Calu3 (cell line): ENCODE data around the gene C1orf56. TPM values are rescaled to one million over a fixed set of nuclear protein-coding genes. Genes with fewer than 3 reads are reported as not detected.

ENCODE experiments used
- Bru-seq: library from RNA; stranded (reverse); fragments of 400-500 nt; gene quantifications from one replicate; lab custom pipeline; 2021; lab: Mats Ljungman, UMichigan
- BruChase-seq, 2 experiments: library from RNA; stranded (reverse); fragments of 400-500 nt; gene quantifications; one replicate each; lab custom pipeline; 2021; lab: Mats Ljungman, UMichigan
- BruUV-seq: library from RNA; stranded (reverse); fragments of 400-500 nt; replicated peaks from 2 replicates; lab custom pipeline; 2021; lab: Mats Ljungman, UMichigan
- CTCF ChIA-PET: fragments of 300-600 bp; sonication (Branson Sonifier 250); formaldehyde crosslinking; loops from one replicate; lab custom pipeline; 2022; ENCODE audit warnings: antibody characterized with exemption; lab: Charles Lee
- DNase-seq: peaks from one replicate; pipeline ENCODE4 v3.0.0; 2022
- H3K27ac Mint-ChIP-seq: one replicate; pipeline ENCODE4 v1.8.0; 2022; ENCODE audit warnings: mixed read lengths; ENCODE audit not compliant: unreplicated experiment
- H3K27me3 Mint-ChIP-seq: one replicate; pipeline ENCODE4 v1.8.0; 2022; ENCODE audit warnings: mixed read lengths; ENCODE audit not compliant: unreplicated experiment
- H3K36me3 Mint-ChIP-seq: one replicate; pipeline ENCODE4 v1.8.0; 2022; ENCODE audit warnings: mild to moderate bottlenecking, moderate library complexity, mixed read lengths; ENCODE audit not compliant: insufficient read depth, unreplicated experiment
- H3K4me1 Mint-ChIP-seq: one replicate; pipeline ENCODE4 v1.8.0; 2022; ENCODE audit warnings: mild to moderate bottlenecking, low read depth, mixed read lengths; ENCODE audit not compliant: unreplicated experiment
- H3K4me3 Mint-ChIP-seq: one replicate; pipeline ENCODE4 v1.8.0; 2022; ENCODE audit warnings: mild to moderate bottlenecking, low read depth, moderate library complexity, mixed read lengths; ENCODE audit not compliant: unreplicated experiment
- H3K9me3 Mint-ChIP-seq: one replicate; pipeline ENCODE4 v1.8.0; 2022; ENCODE audit warnings: low read depth, mixed read lengths; ENCODE audit not compliant: unreplicated experiment
- intact Hi-C: fragments of 100-400 bp; cut with micrococcal nuclease; formaldehyde crosslinking; loops from one replicate; pipeline ENCODE4 v1.10.0; 2022; ENCODE audit not compliant: unreplicated experiment
- long read RNA-seq: library from polyadenylated mRNA; stranded (forward); transcript quantifications from one replicate; pipeline ENCODE4 v2.0.0, GENCODE V29; 2022
- total RNA-seq: library from RNA; stranded (reverse); gene quantifications from 2 replicates; pipeline ENCODE4 v1.2.3, GENCODE V29; 2022
- TF ChIP-seq, protein P1 (sequence below): fragments of 200-600 bp; IDR thresholded peaks from one replicate; pipeline ENCODE4 v1.8.0; 2022; ENCODE audit warnings: antibody characterized with exemption; ENCODE audit not compliant: unreplicated experiment

C1orf56 gene, protein sequence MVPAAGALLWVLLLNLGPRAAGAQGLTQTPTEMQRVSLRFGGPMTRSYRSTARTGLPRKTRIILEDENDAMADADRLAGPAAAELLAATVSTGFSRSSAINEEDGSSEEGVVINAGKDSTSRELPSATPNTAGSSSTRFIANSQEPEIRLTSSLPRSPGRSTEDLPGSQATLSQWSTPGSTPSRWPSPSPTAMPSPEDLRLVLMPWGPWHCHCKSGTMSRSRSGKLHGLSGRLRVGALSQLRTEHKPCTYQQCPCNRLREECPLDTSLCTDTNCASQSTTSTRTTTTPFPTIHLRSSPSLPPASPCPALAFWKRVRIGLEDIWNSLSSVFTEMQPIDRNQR
- total RNA-seq (8.5 and 9.5 TPM in 2 replicates), Bru-seq, nascent RNA (percentile 56 among the genes with signal in this experiment), BruChase-seq, experiment 1, labeled RNA remaining after a 6-hour chase (percentile 69 among the genes with signal in this experiment), BruChase-seq, experiment 2, labeled RNA remaining after a 2-hour chase (percentile 64 among the genes with signal in this experiment)
- long read RNA-seq, transcript C1orf56-201 (2 exons, 2,096 nt): major isoform, 20 of 26 reads
- long read RNA-seq, partial matches to known transcripts: 0 of 26 reads
- long read RNA-seq, other reads (novel, unspliced or antisense): 5 of 26 reads

DNA sequence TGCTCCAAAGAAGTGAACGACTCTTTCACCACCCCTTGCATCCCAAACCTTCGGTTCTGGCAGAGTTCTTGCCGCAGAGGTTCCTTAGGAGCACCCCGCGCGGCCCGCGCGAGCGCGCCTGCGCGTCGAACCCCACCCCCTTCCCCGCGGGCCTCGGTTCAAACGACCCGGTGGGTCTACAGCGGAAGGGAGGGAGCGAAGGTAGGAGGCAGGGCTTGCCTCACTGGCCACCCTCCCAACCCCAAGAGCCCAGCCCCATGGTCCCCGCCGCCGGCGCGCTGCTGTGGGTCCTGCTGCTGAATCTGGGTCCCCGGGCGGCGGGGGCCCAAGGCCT, at the start of gene C1orf56:
Gene C1orf56, plus strand, starts transcription at position 161 of the 334 bp plus-strand sequence. Its CDS starts 97 bp downstream, at position 258.
- Mint-ChIP-seq H3K4me3 (peak within 1 kb of the TSS; percentile 85), H3K9me3 (no peaks in the 10 kb centered on the region), H3K27ac (peak within 1 kb of the TSS; percentile 57), H3K27me3 (no peaks in the 10 kb centered on the region), H3K36me3 (peaks cover 47% of the 10 kb centered on the region), H3K4me1 (no peaks in the 10 kb centered on the region)
- CTCF ChIA-PET: interaction anchor here (0.6 to 1.5 kb wide), 9 partner anchors 8 to 42 kb away, joined by 3 to 13 read pairs (median 5); partner anchors contain the start of genes CDC42SE1, GABPB2, MINDY1 and MLLT11
- TF ChIP-seq, protein P1, sequence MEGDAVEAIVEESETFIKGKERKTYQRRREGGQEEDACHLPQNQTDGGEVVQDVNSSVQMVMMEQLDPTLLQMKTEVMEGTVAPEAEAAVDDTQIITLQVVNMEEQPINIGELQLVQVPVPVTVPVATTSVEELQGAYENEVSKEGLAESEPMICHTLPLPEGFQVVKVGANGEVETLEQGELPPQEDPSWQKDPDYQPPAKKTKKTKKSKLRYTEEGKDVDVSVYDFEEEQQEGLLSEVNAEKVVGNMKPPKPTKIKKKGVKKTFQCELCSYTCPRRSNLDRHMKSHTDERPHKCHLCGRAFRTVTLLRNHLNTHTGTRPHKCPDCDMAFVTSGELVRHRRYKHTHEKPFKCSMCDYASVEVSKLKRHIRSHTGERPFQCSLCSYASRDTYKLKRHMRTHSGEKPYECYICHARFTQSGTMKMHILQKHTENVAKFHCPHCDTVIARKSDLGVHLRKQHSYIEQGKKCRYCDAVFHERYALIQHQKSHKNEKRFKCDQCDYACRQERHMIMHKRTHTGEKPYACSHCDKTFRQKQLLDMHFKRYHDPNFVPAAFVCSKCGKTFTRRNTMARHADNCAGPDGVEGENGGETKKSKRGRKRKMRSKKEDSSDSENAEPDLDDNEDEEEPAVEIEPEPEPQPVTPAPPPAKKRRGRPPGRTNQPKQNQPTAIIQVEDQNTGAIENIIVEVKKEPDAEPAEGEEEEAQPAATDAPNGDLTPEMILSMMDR: no peak
- DNase-seq: peak; percentile 72
- intact Hi-C loops: no loop called here
- BruUV-seq: no TSS peak

- CTCF ChIA-PET: interaction anchor here (1.1 kb wide), 1 partner anchor 8 kb away, joined by 3 read pairs; the partner anchor contains the start of gene MINDY1
- H3K27ac Mint-ChIP-seq: no peak overlapping the region
- H3K4me1 Mint-ChIP-seq: no peaks in the 10 kb centered on the region
- intact Hi-C loops: no loop called here
- H3K9me3 Mint-ChIP-seq: no peaks in the 10 kb centered on the region
- BruUV-seq: no TSS peak
- peaks cover 17% of the 10 kb centered on the region for H3K36me3 Mint-ChIP-seq
- DNase-seq: no peak
- no peaks in the 10 kb centered on the region for H3K27me3 Mint-ChIP-seq
- H3K4me3 Mint-ChIP-seq: no peak overlapping the region
- TF ChIP-seq, protein P1: no peak
Observed at GRCh38 chr1:150997949-150998348, 49.6 kb upstream of the C1orf56 start.

DNA sequence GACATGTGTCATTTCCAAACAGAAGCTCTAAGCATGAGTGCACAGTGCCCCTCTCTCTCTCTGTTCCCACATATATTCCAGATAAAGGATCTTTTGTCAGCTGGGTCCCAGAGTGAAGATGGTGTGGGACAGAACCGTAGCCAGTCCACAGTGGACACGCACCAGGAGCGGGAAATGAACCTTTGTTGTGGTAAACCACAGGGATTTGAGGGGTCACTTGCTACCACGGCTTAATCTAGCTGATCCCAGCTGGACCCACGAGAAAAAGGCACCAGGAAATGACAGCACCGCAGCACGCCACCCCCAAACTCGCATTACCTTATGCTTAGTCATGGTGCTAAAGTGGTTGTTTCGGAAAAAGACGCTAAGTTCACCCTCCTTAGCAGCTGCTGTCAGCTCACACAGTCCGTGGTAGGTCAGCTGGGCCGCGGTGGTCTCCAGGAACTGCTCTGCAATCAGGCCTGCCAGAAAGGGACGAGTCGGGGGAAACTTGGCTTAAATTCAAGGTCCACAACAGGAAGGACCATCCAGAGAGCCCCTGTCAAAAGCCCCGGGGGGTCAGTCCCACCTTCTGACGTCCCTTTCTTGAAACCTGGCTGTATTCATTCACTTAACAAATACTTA, 48.4 kb upstream of the C1orf56 start:
- CTCF ChIA-PET: no interaction called here
- Mint-ChIP-seq H3K4me1 (no peaks in the 10 kb centered on the region), H3K27ac (no peak overlapping the region), H3K27me3 (no peaks in the 10 kb centered on the region), H3K9me3 (no peaks in the 10 kb centered on the region), H3K4me3 (no peak overlapping the region), H3K36me3 (peaks cover 17% of the 10 kb centered on the region)
- intact Hi-C loops: no loop called here
- no TSS peak for BruUV-seq
- TF ChIP-seq, protein P1: no peak
- no peak for DNase-seq

DNA sequence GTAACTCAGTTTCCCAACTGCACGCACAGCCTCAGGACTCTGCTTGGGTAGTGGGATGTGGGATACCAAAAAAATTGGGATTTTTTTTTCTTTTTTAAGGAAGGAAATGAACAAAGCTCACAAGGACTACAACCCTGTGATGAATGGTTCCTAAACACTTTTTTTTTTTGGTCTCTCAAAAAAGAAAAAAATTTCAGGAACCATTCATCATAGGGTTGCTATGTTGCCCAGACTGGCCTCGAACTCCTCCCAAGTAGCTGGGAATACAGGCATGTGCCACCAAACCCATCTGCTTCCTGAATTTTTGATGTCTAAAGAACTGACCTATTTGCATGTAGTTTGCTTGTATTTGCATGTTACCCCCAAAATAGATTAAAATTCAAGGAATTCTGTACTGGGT, 47.6 kb upstream of the C1orf56 start:
- no peak for DNase-seq
- TF ChIP-seq, protein P1: no peak
- BruUV-seq: no TSS peak
- CTCF ChIA-PET: no interaction called here
- Mint-ChIP-seq H3K36me3 (peaks cover 11% of the 10 kb centered on the region), H3K27ac (no peak overlapping the region), H3K9me3 (no peaks in the 10 kb centered on the region), H3K4me3 (no peak overlapping the region), H3K27me3 (no peaks in the 10 kb centered on the region), H3K4me1 (no peaks in the 10 kb centered on the region)
- intact Hi-C loops: no loop called here
